K562 (cell line): ENCODE results near the gene CSRNP2. TPM values are rescaled to one million over a fixed set of nuclear protein-coding genes. Genes with fewer than 3 reads are reported as not detected.

ENCODE experiments used
- AFF1 ChIP-seq, 2 experiments: fragments of 450-650 bp; IDR thresholded peaks; 2 replicates each; pipeline ENCODE4 v1.6.1; 2018; ENCODE audit warnings: mild to moderate bottlenecking in 2 of 2, low read depth in 1 of 2; ENCODE audit not compliant: partially characterized antibody in 2 of 2
- ARID1B ChIP-seq: fragments of 450-650 bp; IDR thresholded peaks from 2 replicates; pipeline ENCODE4 v1.6.1; 2016; ENCODE audit warnings: antibody characterized with exemption, mild to moderate bottlenecking, inconsistent platforms
- DPF2 ChIP-seq: fragments of 450-650 bp; IDR thresholded peaks from 2 replicates; pipeline ENCODE4 v1.6.1; 2016
- E2F1 ChIP-seq: sonication (generic); formaldehyde crosslinking; IDR thresholded peaks from 2 replicates; pipeline ENCODE4 v1.8.1; 2023; ENCODE audit warnings: mild to moderate bottlenecking, missing genetic modification reagents, moderate library complexity
- EGR1 ChIP-seq: fragments of 450-650 bp; conservative IDR thresholded peaks from 2 replicates; pipeline ENCODE4 v1.6.1; 2017; ENCODE audit warnings: mild to moderate bottlenecking
- FOXK2 ChIP-seq, 2 experiments: fragments of 450-650 bp; IDR thresholded peaks in 1 of 2; conservative IDR thresholded peaks in 1 of 2; 2 replicates each; pipeline ENCODE4 v1.6.1; 2016; ENCODE audit warnings: low read depth in 2 of 2, mild to moderate bottlenecking in 1 of 2
- HES1 ChIP-seq: fragments of 450-650 bp; IDR thresholded peaks from 2 replicates; pipeline ENCODE4 v1.6.1; 2016; ENCODE audit warnings: low read depth, mild to moderate bottlenecking, moderate library complexity
- HMG20B ChIP-seq: fragments of 250-450 bp; sonication (Bioruptor Pico); IDR thresholded peaks from 2 replicates; pipeline ENCODE4 v1.5.0; 2021; ENCODE audit warnings: mild to moderate bottlenecking
- HNRNPH1 ChIP-seq: fragments of 200-400 bp; formaldehyde crosslinking; optimal IDR thresholded peaks from 2 replicates; pipeline ENCODE3; 2017; ENCODE audit warnings: low read depth, mild to moderate bottlenecking, low read length, moderate library complexity
- IRF1 ChIP-seq: sonication (generic); formaldehyde crosslinking; IDR thresholded peaks from 2 replicates; pipeline ENCODE4 v1.8.0; 2022; ENCODE audit warnings: missing genetic modification reagents, mild to moderate bottlenecking, borderline replicate concordance
- LCOR ChIP-seq: sonication (generic); formaldehyde crosslinking; IDR thresholded peaks from 2 replicates; pipeline ENCODE4 v1.8.0; 2022; ENCODE audit warnings: mild to moderate bottlenecking, missing genetic modification reagents
- NCOA2 ChIP-seq, 2 experiments: fragments of 450-650 bp; IDR thresholded peaks; 2 replicates each; pipeline ENCODE4 v1.6.1; 2018; ENCODE audit warnings: mild to moderate bottlenecking in 2 of 2, moderate library complexity in 1 of 2; ENCODE audit not compliant: partially characterized antibody in 2 of 2
- NFE2 ChIP-seq: IDR thresholded peaks from 2 replicates; pipeline ENCODE4 v1.6.1; 2014; ENCODE audit warnings: antibody characterized with exemption, low read depth
- NFRKB ChIP-seq: fragments of 450-650 bp; IDR thresholded peaks from 2 replicates; pipeline ENCODE4 v1.6.1; 2016; ENCODE audit warnings: low read depth
- SETDB1 ChIP-seq: IDR thresholded peaks from one replicate; pipeline ENCODE4 v1.6.1; 2012; ENCODE audit warnings: low read length, control low read depth, inconsistent platforms
- SMARCA4 ChIP-seq: fragments of 450-650 bp; IDR thresholded peaks from 2 replicates; pipeline ENCODE4 v1.6.1; 2016
- SMARCB1 ChIP-seq: IDR thresholded peaks from 2 replicates; pipeline ENCODE4 v1.6.1; 2011; ENCODE audit warnings: improper control_type of control experiment, low read depth; ENCODE audit not compliant: insufficient read length
- TBL1XR1 ChIP-seq, 2 experiments: IDR thresholded peaks; 2 replicates each; pipeline ENCODE4 v1.6.1; 2012; ENCODE audit warnings: improper control_type of control experiment in 2 of 2, low read length in 2 of 2, mild to moderate bottlenecking in 1 of 2
- ZBTB26 ChIP-seq: fragments of 450-650 bp; formaldehyde crosslinking; IDR thresholded peaks from 2 replicates; pipeline ENCODE4 v1.4.0; 2022; ENCODE audit warnings: missing genetic modification characterization
- ZFP36 ChIP-seq: fragments of 150-350 bp; IDR thresholded peaks from 2 replicates; pipeline ENCODE4 v1.6.1; 2018; ENCODE audit warnings: low read length, low read depth; ENCODE audit not compliant: partially characterized antibody
- ZNF384 ChIP-seq: IDR thresholded peaks from 2 replicates; pipeline ENCODE4 v1.6.1; 2012; ENCODE audit warnings: low read depth, low read length, improper control_type of control experiment
- ZNF785 ChIP-seq: fragments of 250-450 bp; sonication (Bioruptor Pico); IDR thresholded peaks from 2 replicates; pipeline ENCODE4 v1.4.0; 2020; ENCODE audit warnings: mild to moderate bottlenecking
- polyA plus RNA-seq, 8 experiments: library from polyadenylated mRNA; depleted of rRNA in 4 of 8; stranded (reverse) in 5 of 8; unstranded in 3 of 8; fragments of >200 nt; fragmentation: Nextera tagmentation in 2 of 8; fragmentation: Illumina TruSeq in 1 of 8; extraction: Ambion mirVana in 2 of 8; extraction: Trizol in 1 of 8; gene quantifications; 2 replicates each; pipeline versions ENCODE4 v1.2.1 to v1.2.3, GENCODE V29; 2011 to 2014; ENCODE audit warnings: inconsistent platforms in 1 of 8, missing spikeins in 1 of 8
- total RNA-seq, 7 experiments: library from RNA; depleted of rRNA in 6 of 7; stranded (reverse); fragments of >200 nt in 6 of 7; fragmentation: Illumina TruSeq in 2 of 7; extraction: Trizol in 2 of 7; gene quantifications; 2 replicates each; pipeline versions ENCODE4 v1.2.1 to v1.2.3, GENCODE V29; 2011 to 2021; ENCODE audit warnings: low replicate concordance in 1 of 7

The CSRNP2 gene
- total and polyA plus RNA-seq, 9 of the 15 experiments (the other 6 are each of a cell fraction or from before 2014, with no cell fraction given) = 1.6 to 13.9 (median 5.9) TPM

GRCh38 chr12:51033048-51033447 is 50.3 kb downstream of the CSRNP2 start (continued):
- TF ChIP-seq HES1 (no peak), FOXK2 (conservative IDR thresholded peaks at IDR 0.05 in 1 of 2, IDR thresholded peaks at IDR 0.05 in 1 of 2; ENCODE audit: low read depth in 2 of 2) (peak; percentile 28 to 47; a peak in 1 of 4 replicates), NFE2 (peak; percentile 92), HMG20B (CRISPR knock-in tag) (no peak), ZBTB26 (no peak), IRF1 (CRISPR knock-in tag) (no peak), ZNF785 (no peak), ZNF384 (peak; percentile 85), LCOR (CRISPR knock-in tag) (no peak), E2F1 (no peak), ARID1B (peak; percentile 65; the same call in 1 of the 2 replicates), ZFP36 (no peak), SMARCB1 (peak; percentile 58), DPF2 (peak; percentile 79), TBL1XR1 (IDR thresholded peaks at IDR 0.05; ENCODE audit: low read length in 2 of 2) (0 out of 4 replicates have a peak, but pooled peaks of 1 of the 2 experiments have one; percentile 9), EGR1 (no peak), AFF1 (IDR thresholded peaks at IDR 0.05; ENCODE audit: low read depth in 1 of 2, partially characterized antibody in 2 of 2) (no peak), SMARCA4 (peak; percentile 82), NCOA2 (IDR thresholded peaks at IDR 0.05; ENCODE audit: partially characterized antibody in 2 of 2) (no peak), SETDB1 (no peak), NFRKB (peak; percentile 71; the same call in 1 of the 2 replicates), HNRNPH1 (no peak)
